H1 (cell line): ENCODE measurements around the gene SLC22A23. TPM values are rescaled to one million over a fixed set of nuclear protein-coding genes. Genes with fewer than 3 reads are reported as not detected.

Experiments
- CTCF ChIP-seq, 3 experiments: IDR thresholded peaks; 1 replicate in 2 of 3; 2 replicates in 1 of 3; pipeline versions ENCODE4 v1.5.1 to v1.6.1; 2011; ENCODE audit warnings: low read length in 3 of 3, mild to moderate bottlenecking in 3 of 3, inconsistent platforms in 2 of 3, low read depth in 1 of 3, moderate library complexity in 1 of 3; ENCODE audit not compliant: insufficient read depth in 1 of 3; ENCODE audit errors: control extremely low read depth in 1 of 3
- polyA plus RNA-seq, 7 experiments: library from polyadenylated mRNA; depleted of rRNA in 3 of 7; stranded (reverse) in 5 of 7; unstranded in 2 of 7; fragments of >200 nt in 5 of 7; fragments of 200-250 nt in 2 of 7; gene quantifications; 1 replicate in 5 of 7; 2 replicates in 1 of 7; 4 replicates in 1 of 7; pipeline versions ENCODE4 v1.2.1 to v1.2.3, GENCODE V29; 2011 to 2013; ENCODE audit warnings: missing spikeins in 2 of 7, mixed read lengths in 2 of 7
- total RNA-seq: library from RNA; stranded (reverse); fragmentation: NEBNext Ultra II Directional; extraction: Animal tissue kit (Norgen Biotek cat#: 25700); gene quantifications from 2 replicates; pipeline ENCODE4 v1.2.1, GENCODE V29; 2021

The SLC22A23 gene
- total and polyA plus RNA-seq, 2 of the 8 experiments (the other 6 are each of a cell fraction or from before 2014, with no cell fraction given), result 9.9 to 38.4 TPM

- TF ChIP-seq CTCF (IDR thresholded peaks at IDR 0.05; ENCODE audit: control extremely low read depth in 1 of 3, insufficient read depth in 1 of 3, low read depth in 1 of 3, low read length in 3 of 3), result no peak
- TF ChIP-seq, all 59 proteins: peak for 0
These were observed 90.0 kb downstream of the SLC22A23 start (continued) for GRCh38 chr6:3366596-3367413.
